Measurements from ENCODE around the gene MYRF.

MYRF gene

GRCh38 chr11:61817471-61818202 is 65.2 kb downstream of the MYRF start:
- DNase-seq (ENCODE audit: low spot score), result no peak

DNA sequence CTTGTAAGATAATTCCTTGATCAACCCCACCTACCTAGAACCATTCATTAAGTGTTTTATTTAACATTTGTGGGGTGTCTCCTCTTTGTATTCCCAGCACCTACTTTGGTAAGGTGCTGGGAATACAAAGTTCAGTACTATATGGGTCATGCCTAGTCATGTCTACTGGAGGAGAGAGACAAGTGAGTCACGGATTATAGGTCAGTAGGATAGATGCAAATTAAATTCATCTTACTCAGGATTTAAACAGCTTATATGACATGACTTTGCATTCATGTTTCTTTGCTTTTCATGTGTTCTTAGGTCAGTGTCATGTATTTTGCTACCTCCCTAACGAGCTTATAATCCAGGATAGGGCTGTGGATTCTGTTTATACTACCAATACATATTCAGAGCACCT is 67.7 kb downstream of the MYRF start:
- peak; percentile 57 for DNase-seq (ENCODE audit: low spot score)

- no peak for DNase-seq (ENCODE audit: low spot score)
Measured at GRCh38 chr11:61826930-61827570, 74.6 kb downstream of the MYRF start.

GRCh38 chr11:61827571-61828378 is 75.3 kb downstream of the MYRF start, which contains the start of gene FADS2:
Gene FADS2, plus strand, starts transcription at chr11:61828300. Its CDS starts 91 bp downstream, at chr11:61828391.
- DNase-seq (ENCODE audit: low spot score), result peak; percentile 94

- no peak for DNase-seq (ENCODE audit: low spot score)
Measured at GRCh38 chr11:61828379-61828628, 75.9 kb downstream of the MYRF start.

GRCh38 chr11:61828629-61829407 is 76.4 kb downstream of the MYRF start:
- DNase-seq (ENCODE audit: low spot score), result peak; percentile 56

GRCh38 chr11:61829806-61830205 is 77.4 kb downstream of the MYRF start:
- no peak for DNase-seq (ENCODE audit: low spot score)

DNA sequence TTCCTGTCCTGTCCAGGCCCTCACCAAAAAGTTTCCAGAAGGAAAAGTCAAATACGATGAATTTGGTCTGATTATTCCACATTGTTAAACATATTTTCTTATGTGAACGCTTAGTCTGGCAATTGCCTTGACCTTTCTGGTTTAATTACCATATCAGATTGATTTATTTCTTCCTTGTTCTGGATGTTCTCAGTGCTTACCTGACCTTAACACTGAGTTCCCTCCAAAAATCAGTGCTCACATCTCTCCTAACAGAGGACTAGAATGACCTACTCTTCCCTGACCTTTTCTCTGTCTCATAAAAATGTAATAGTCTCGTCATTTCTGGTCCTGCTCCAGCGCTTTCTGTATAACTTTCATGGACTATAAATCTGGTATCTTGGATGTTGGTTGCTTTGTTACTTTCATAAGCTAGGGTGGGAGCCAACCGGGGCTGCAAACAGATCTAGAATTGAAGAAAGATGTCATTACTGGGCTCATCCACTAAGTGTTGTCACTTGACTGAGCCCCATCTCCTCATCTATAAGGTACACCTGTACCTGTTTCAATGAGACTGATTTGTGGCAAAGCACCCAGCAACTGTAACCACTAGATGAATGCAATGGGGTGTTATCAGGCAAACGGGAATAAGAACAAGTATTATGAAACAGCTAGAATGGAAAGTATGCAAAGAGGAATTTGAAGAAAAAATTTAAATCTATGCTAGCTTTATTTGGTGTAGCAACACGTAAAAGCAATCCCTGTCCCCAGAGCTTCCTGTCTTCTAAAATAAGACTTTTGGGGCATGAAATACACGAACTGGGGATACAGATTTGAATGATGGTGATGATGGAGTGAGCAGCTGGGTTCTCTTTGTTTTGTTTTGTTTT is 78.0 kb downstream of the MYRF start:
- DNase-seq (ENCODE audit: low spot score), result peak; percentile 59

DNA sequence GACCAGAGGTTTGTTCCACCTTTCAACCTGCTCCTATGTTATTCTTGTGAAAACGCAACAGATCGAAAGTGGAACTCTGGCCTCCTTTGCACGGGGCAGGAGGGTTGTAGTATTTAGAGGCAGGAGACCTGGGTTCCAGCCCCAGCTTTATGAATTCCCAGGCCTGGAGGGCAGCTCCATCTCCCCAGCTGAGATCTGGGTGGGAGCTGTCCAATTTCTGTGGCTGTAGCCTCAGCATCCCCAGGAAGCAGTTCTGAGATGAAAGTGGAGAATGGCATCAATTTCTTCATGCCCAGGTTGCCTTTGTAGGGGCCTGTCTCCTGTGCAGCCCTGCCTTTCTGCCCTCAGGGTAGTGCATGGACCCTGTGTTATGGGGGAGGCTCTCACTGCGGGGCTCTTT is 79.8 kb downstream of the MYRF start:
- no peak for DNase-seq (ENCODE audit: low spot score)

DNA sequence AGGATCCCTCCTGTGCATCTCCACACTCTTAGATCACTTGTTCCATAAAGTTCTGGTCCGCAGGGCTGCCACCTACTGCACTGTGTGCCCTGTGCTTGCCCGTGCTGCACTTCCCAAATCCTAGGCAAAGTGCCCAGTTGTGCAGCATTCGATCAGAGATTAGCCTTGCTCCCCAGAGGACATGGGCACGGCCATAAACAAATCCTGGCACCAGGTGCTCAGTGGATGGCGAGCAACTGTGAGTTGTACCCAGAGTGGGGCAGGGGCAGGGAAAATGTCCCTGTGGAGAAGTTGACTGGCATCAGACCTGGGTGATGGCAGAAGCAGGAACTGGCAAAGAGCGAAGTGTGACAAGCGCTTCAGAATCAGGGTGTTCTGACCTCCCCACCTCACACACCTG is 80.3 kb downstream of the MYRF start:
- DNase-seq (ENCODE audit: low spot score), result no peak

- DNase-seq (ENCODE audit: low spot score), result no peak
Measured at GRCh38 chr11:61833471-61833870, 81.0 kb downstream of the MYRF start.

GRCh38 chr11:61833926-61834277 is 81.5 kb downstream of the MYRF start:
- DNase-seq (ENCODE audit: low spot score), result no peak

GRCh38 chr11:61834278-61835048 is 82.0 kb downstream of the MYRF start:
- DNase-seq (ENCODE audit: low spot score), result peak; percentile 54

- DNase-seq (ENCODE audit: low spot score), result no peak
Measured at GRCh38 chr11:61836193-61836592, 83.8 kb downstream of the MYRF start.

- no peak for DNase-seq (ENCODE audit: low spot score)
Measured at GRCh38 chr11:61837411-61838005, 85.1 kb downstream of the MYRF start.
